GM18526 (cell line): ENCODE measurements around the gene INO80E.
A peak's percentile ranks its signal among the peaks of the same experiment; 100 is the strongest.

Source experiments
- POLR2A ChIP-seq: IDR thresholded peaks from 3 replicates; pipeline ENCODE4 v1.6.1; 2011; ENCODE audit not compliant: insufficient read length; ENCODE audit errors: extremely low read depth

Gene INO80E

DNA sequence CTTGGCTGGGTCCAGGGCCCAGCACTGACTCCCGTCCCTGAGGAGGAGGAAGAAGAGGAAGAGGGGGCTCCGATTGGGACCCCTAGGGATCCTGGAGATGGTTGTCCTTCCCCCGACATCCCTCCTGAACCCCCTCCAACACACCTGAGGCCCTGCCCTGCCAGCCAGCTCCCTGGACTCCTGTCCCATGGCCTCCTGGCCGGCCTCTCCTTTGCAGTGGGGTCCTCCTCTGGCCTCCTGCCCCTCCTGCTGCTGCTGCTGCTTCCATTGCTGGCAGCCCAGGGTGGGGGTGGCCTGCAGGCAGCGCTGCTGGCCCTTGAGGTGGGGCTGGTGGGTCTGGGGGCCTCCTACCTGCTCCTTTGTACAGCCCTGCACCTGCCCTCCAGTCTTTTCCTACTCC is 9.1 kb upstream of the INO80E start:
- no peak for TF ChIP-seq POLR2A

DNA sequence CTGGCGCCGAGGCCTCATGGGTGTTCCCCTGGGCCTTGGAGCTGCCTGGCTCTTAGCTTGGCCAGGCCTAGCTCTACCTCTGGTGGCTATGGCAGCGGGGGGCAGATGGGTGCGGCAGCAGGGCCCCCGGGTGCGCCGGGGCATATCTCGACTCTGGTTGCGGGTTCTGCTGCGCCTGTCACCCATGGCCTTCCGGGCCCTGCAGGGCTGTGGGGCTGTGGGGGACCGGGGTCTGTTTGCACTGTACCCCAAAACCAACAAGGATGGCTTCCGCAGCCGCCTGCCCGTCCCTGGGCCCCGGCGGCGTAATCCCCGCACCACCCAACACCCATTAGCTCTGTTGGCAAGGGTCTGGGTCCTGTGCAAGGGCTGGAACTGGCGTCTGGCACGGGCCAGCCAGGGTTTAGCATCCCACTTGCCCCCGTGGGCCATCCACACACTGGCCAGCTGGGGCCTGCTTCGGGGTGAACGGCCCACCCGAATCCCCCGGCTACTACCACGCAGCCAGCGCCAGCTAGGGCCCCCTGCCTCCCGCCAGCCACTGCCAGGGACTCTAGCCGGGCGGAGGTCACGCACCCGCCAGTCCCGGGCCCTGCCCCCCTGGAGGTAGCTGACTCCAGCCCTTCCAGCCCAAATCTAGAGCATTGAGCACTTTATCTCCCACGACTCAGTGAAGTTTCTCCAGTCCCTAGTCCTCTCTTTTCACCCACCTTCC is 8.5 kb upstream of the INO80E start:
- no peak for TF ChIP-seq POLR2A

DNA sequence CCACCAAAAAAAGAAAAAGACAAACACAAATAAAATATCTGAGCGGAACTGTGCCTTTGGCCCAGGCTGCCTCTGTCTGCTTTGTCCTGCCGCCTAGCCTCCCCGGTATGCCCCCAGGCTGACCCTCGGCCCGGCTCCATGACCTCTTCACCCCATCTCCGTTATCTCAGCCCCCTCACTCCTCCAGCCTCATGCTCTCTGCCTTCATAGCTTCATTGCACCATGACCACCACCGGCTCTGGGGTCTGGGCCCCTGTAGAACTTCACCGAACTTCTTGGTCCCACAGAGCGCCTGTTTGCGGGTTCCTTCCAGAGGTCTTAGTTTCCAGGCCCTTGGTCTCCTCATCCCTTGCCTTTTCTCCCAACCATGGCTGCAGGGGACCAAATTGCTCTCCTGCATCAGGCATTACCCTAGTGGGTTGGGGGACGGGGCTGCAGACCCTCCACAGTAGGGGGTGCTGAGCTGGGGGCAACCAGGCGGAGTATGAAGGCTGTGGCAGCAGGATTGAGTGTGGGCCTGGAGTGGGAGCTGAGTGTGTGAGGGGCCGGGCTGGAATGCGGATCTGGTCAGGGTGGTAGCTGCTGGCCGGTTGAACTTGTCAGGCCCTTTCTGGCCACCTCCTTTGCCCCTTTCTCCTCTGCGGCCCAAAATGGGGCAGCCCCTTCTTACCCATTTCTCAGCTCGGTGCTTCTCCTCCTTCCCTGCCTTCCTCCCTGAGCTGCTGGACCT is 7.5 kb upstream of the INO80E start:
- TF ChIP-seq POLR2A, result no peak

DNA sequence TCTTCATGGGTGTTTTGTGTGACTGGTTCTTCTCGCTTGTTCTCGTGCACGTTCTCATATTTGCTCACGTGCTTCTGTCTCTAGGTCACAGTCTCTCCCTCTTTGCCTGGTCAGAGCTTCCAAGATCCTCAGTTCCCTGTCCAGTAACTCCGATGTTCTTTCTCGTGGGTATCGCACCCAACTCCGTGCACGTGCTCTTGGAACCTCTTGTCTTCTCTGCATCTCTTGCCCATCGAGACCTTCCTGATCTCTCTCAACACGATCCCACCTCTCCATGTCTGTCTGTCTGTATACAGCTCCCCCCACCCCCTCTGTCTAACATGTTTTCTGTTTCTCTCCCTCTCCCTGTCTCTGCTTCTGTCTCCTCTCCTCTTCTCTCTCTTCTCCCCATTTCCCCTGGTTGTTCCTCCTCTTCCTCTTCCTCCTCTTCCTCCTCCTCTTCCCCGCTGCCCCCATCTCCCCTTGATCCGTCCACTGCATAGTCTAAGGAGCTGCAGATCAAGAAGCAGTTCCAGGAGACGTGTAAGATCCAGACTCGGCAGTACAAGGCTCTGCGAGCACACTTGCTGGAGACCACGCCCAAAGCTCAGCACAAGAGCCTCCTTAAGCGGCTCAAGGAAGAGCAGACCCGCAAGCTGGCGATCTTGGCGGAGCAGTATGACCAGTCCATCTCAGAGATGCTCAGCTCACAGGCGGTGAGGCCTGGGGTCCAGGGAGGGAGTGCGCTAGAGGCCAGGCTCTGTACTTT is 6.8 kb upstream of the INO80E start:
- TF ChIP-seq POLR2A, result no peak

DNA sequence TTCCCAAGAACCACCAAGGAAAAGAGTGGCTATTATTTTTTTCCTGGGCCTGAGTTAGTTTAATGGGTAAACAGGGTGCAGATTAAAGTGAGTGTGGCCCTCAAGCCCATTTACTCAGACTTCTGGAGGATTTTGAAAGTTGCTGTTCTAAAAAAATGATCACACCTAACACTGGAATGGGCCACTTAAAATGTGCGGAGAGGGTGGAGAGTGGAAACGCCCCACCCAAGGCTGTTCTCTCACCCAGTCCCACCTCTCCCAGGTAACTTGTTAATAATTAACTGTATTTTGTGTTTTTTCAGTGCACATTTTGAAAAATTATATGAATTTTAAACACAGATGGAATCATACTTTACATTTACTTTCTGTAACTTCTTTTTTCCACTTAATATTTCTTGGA is 6.0 kb upstream of the INO80E start:
- TF ChIP-seq POLR2A, result no peak

DNA sequence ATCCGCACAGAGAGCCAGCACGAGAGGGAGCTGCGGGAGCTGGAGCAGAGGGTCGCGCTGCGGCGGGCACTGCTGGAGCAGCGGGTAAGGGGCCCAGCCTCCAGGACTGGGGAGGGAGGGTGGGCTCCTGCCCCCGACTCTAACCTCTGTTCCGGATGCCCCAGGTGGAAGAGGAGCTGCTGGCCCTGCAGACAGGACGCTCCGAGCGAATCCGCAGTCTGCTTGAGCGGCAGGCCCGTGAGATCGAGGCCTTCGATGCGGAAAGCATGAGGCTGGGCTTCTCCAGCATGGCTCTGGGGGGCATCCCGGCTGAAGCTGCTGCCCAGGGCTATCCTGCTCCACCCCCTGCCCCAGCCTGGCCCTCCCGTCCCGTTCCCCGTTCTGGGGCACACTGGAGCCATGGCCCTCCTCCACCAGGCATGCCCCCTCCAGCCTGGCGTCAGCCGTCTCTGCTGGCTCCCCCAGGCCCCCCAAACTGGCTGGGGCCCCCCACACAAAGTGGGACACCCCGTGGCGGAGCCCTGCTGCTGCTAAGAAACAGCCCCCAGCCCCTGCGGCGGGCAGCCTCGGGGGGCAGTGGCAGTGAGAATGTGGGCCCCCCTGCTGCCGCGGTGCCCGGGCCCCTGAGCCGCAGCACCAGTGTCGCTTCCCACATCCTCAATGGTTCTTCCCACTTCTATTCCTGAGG is 5.0 kb upstream of the INO80E start:
- TF ChIP-seq POLR2A, result no peak

DNA sequence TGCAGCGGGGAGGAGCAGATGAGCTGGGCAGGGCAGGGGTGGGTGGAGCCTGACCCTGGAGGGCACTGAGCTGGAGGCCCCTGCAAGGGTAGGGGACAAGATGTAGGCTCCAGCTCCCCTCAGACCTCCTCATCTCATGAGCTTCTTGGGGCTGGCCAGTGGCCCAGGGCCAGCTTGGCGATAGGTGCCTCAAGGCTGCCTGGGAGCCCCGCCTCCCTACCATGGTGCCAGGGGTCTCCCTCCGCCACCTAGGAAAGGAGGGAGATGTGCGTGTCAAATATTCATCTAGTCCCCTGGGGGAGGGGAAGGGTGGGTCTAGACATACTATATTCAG is 4.5 kb upstream of the INO80E start:
- TF ChIP-seq POLR2A, result no peak

DNA sequence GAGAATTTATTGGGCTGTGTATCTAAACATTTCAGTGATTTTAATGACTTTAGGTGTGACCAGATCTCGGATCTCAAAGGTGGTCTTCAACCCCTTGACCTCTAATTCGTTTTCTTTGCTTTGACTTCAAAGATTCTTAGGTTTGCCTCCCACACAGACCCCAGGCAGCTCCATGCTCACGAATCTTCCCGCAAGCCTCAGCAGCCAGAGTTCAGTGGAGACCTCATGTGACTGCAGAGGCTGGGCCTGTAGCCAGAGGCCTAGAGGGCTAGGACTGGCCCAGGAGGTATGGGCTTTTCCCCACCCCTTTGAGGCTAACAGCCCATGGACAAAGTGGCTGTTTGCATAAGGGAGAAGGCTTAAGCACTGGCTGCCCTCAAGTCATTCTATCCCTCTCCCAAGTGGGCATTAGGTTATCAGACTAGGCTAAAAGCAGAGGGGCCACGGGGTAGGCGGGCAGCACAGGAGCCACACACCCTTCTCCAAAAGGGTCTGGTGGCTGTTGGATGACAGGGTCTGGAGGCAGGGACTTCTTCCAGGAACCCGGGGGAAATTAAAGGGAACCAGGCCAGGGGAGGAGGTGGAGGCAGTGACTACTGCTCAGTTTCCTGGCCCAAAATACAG is 3.6 kb upstream of the INO80E start:
- TF ChIP-seq POLR2A, result no peak

DNA sequence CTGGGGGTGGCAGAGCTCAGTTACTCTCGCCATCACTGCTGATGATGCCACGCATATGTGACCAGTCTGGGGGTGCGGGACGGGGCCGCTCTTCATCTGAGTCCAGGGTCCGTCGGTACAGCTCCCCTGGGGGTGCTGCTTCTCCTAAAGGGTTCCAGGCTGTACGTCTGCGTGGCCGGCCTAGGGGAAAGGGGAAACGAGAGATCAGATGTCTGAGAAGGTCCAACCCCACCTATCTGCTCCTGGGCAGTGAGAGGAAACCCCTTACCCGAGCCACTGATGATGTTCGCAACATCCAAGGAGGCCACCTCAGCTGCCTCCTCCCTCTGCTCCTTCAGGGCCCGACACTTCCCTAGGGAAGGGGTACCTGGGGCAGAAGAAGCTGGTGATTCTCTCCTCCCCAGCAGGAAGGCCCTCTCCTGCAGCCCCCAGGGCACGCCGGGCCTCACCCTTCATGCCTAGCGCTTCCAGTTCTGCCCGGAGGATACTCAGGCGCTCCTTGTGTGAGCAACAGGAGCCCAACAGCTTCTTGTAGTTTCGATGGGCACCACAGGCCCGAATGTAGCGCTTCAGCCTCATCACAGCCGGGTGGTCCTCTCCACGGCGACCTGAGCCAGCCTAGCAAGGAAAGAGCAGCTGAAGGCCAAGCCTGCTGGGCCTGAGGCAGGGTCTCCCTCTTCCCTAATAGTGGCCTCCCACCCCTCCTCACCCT is 2.7 kb upstream of the INO80E start:
- no peak for TF ChIP-seq POLR2A

DNA sequence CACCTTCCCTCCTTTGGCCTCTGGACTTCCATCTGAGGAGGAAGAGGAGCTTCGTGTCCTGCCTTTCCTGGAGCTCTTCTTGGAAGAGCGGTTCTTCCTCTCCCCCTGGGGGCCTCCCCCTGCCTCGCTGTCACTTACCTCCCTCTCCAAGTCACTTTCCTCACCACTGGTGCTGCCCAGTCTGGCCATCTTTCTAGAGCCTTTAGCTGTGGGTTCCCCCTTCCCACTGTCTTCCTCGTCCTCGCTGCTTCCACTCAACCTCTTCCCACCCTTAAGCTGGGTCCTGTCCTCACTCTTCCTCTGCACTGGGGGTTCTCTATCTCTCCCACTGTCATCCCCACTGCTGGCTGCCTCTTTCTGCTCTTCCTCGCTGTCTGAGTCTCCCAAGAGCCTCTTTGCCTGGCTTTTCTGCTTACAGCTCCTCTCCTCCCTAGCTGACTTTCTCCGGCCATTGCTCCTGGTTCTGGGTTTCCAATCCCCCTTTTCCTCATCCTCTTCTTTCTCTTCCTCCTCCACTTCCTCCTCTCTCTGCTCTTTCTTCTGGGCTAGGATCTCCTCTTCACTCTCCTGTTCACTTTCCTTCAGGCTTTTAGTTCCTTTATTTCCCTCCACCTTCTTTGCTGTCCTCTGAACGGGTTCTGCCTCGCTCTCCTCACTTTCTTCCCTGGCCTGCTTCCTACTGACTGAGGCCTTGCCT is 2.0 kb upstream of the INO80E start:
- TF ChIP-seq POLR2A, result no peak

DNA sequence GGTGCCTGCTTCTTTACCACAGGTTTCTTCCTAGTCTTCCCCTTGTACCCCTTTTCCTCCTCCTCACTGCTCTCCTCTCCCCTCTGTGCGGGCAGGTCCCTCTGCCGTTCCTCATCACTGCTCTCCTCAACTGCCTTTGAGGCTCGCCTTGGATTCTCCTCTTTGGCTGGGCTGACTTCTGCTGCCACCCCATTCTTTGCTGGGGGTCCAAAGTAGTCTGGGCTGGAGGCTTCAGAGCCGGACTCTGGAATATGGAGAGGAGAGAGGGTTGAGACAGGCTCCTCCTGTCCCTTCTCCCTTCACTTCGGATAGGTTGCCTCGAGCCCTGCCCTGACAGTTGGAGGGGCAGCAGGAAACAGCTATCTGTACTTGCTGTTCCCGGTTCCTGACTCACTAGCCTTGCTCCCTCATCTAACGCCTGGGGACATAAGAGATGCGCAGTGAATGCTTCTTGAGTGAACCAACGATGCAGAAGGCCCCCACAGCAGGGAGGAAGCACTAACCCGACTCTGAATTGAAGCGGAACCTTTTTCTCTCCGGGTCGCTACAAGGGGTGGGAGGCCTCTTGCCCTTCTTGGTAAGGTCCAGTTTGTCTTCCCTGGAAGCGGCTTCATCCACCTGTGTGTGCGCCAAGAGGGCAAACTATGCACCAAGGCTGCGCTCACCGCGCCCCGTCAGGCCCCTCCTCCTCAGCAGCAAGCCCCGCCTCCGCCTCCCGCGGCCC is 1.3 kb upstream of the INO80E start:
- no peak for TF ChIP-seq POLR2A

DNA sequence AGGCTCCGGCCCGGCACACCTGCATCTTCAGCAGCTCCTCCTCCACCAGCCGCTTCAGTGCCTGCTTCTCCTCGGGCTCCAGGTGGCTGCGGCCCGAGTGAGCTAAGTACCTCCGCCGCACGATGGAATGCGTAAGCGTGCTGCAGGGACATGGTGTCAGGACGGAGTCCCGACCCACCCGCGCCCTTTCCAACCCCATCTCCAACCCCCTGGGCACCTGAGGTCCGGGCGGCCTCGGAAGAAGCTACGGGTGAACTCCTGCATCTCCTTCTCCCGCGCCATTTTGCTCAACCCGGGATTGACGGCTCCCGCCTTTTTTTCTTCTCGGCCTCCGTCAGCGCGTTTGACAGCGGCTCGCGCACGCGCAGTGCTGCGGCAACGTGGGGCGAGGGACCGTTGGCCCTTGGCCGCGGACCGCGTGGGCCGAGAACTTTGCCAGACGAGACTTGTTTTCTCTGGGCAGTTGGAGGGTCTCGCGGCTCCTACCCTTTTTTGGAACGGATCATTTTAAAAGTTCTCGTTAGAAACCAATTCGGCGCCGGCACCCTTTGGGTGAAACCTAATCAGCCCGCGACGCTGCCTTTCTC is 624 bp upstream of the INO80E start, which contains the start of gene HIRIP3:
Gene HIRIP3 (minus strand): TSS at position 294 of the 587 bp plus-strand sequence. CDS start 12 bp downstream, at position 282.
- TF ChIP-seq POLR2A, result peak; percentile 38

DNA sequence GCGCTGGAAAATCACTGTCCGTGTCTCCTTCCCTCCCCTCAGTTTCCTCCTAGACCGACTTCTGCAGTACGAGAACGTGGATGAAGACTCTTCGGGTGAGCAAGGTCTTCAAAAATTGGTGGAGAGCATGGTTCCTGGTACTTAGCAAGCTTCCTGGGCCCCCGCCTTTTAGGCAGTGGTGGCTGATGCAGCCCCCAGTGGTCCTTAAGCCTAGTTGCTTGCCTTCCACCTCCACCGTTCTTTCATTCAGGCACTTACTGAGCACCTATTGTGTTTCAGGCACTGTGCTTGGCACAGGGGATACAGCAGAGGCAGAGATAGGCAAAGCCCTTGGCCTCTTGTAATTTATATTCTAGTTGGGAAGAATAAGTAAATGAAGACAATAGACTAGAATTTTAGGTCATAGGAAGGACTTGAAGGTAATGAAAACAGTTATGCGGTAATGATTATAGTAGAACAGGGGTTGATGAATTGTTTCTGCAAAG is 767 bp downstream of the INO80E start:
- no peak for TF ChIP-seq POLR2A
